Progenitor cell of endocrine pancreas (in vitro differentiated cells): ENCODE measurements around the gene SLC9A8. TPM values are rescaled to one million over a fixed set of nuclear protein-coding genes. Genes with fewer than 3 reads are reported as not detected.

ENCODE experiments used
- DNase-seq: peaks from one replicate; pipeline ENCODE4 v3.0.0; 2021; ENCODE audit warnings: low spot score; ENCODE audit not compliant: unreplicated experiment
- H3K27ac Mint-ChIP-seq: 2 replicates; pipeline ENCODE4 v1.8.0; 2021; ENCODE audit warnings: mild to moderate bottlenecking, moderate library complexity, mixed read lengths
- H3K27me3 Mint-ChIP-seq: 2 replicates; pipeline ENCODE4 v1.8.0; 2021; ENCODE audit warnings: mixed read lengths
- H3K36me3 Mint-ChIP-seq: 2 replicates; pipeline ENCODE4 v1.8.0; 2022; ENCODE audit warnings: mixed read lengths; ENCODE audit not compliant: insufficient read depth
- H3K4me1 Mint-ChIP-seq: 2 replicates; pipeline ENCODE4 v1.8.0; 2021; ENCODE audit warnings: low read depth, mixed read lengths
- H3K4me3 Mint-ChIP-seq: 2 replicates; pipeline ENCODE4 v1.8.0; 2021; ENCODE audit warnings: low read depth, mild to moderate bottlenecking, moderate library complexity, mixed read lengths
- H3K9me3 Mint-ChIP-seq: 2 replicates; pipeline ENCODE4 v1.8.0; 2021; ENCODE audit warnings: low read depth, mixed read lengths
- CTCF ChIP-seq: fragments of 200-600 bp; sonication (generic); IDR thresholded peaks from one replicate; pipeline ENCODE4 v1.5.0; 2021; ENCODE audit warnings: antibody characterized with exemption, mild to moderate bottlenecking; ENCODE audit not compliant: unreplicated experiment
- total RNA-seq: library from RNA; stranded (reverse); gene quantifications from 2 replicates; pipeline ENCODE4 v1.2.1, GENCODE V29; 2021

The SLC9A8 gene
- total RNA-seq, 1 donor from 2014 or later, result 11.4 TPM

DNA sequence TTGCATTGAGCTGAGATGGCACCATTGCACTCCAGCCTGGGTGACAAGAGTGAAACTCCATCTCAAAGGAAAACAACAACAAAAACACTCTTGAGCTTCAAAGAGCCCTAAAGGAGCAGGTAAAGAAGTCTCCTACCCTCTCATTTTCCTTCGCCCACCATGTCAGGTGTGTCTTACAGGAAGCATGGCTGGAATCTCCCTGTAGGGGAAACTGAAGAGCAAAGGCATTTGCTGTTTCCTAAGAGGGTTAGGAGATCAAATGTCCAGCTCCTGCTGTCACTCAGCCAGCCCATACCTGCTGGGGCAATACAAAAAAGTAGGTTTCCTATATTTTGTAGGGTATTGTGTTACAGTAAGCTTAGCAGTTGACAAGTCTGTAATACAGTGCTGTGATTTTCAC is 59.4 kb downstream of the SLC9A8 start:
- Mint-ChIP-seq H3K9me3 (no peaks in the 10 kb centered on the region), H3K27me3 (no peaks in the 10 kb centered on the region), H3K4me3 (no peak overlapping the region), H3K27ac (no peak overlapping the region), H3K4me1 (no peaks in the 10 kb centered on the region), H3K36me3 (peaks cover 5% of the 10 kb centered on the region)
- no peak for DNase-seq
- TF ChIP-seq CTCF, result no peak

GRCh38 chr20:49874696-49875095 is 62.1 kb downstream of the SLC9A8 start:
- no peaks in the 10 kb centered on the region for H3K9me3 Mint-ChIP-seq
- H3K27ac Mint-ChIP-seq, result peak overlapping the region; percentile 23
- no peak for DNase-seq
- no peak overlapping the region for H3K4me3 Mint-ChIP-seq
- H3K4me1 Mint-ChIP-seq, result peaks cover 2% of the 10 kb centered on the region
- peaks cover 4% of the 10 kb centered on the region for H3K36me3 Mint-ChIP-seq
- TF ChIP-seq CTCF, result no peak
- H3K27me3 Mint-ChIP-seq, result no peaks in the 10 kb centered on the region

DNA sequence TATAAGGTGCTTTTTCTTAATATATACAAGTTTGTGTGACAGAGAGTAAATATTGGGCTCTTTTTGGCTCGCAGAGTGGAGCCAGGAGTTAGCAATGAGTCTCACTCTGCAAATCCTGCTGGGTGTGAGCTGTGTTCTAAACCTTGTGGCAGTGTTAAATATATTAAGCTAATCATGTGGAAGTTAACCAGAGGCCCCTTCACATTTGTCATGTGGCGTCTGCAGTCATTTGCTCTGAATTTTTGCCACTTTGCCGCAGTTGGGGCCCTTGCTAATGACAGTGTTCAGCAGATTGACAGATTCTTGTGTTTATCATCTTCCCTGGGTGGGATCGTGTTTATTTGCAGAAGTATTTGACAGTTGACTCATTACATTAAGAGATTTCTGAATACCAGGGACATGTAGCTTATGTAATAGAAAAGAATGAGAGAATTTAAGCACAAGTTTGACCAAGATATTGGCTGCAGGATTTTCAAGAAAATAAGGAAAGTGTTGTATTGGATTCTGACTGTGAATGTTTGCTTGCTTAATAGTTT is 64.8 kb downstream of the SLC9A8 start:
- H3K27ac Mint-ChIP-seq, result no peak overlapping the region

GRCh38 chr20:49878977-49879376 is 66.3 kb downstream of the SLC9A8 start:
- no peaks in the 10 kb centered on the region for H3K9me3 Mint-ChIP-seq
- peaks cover 2% of the 10 kb centered on the region for H3K36me3 Mint-ChIP-seq
- TF ChIP-seq CTCF, result no peak
- DNase-seq, result no peak
- no peak overlapping the region for H3K27ac Mint-ChIP-seq
- H3K4me1 Mint-ChIP-seq, result peaks cover 2% of the 10 kb centered on the region
- no peaks in the 10 kb centered on the region for H3K27me3 Mint-ChIP-seq
- H3K4me3 Mint-ChIP-seq, result no peak overlapping the region

More for the DNA sequence above, 64.8 kb downstream of the SLC9A8 start:
- TF ChIP-seq CTCF, result no peak
- Mint-ChIP-seq H3K4me3 (no peak overlapping the region), H3K9me3 (no peaks in the 10 kb centered on the region), H3K36me3 (peaks cover 5% of the 10 kb centered on the region), H3K27me3 (no peaks in the 10 kb centered on the region), H3K4me1 (peaks cover 2% of the 10 kb centered on the region)
- no peak for DNase-seq

GRCh38 chr20:49880177-49880576 is 67.5 kb downstream of the SLC9A8 start:
- H3K27ac Mint-ChIP-seq, result no peak overlapping the region
- H3K4me3 Mint-ChIP-seq, result no peak overlapping the region
- DNase-seq, result no peak
- no peak for TF ChIP-seq CTCF
- peaks cover 2% of the 10 kb centered on the region for H3K36me3 Mint-ChIP-seq
- H3K9me3 Mint-ChIP-seq, result no peaks in the 10 kb centered on the region
- no peaks in the 10 kb centered on the region for H3K27me3 Mint-ChIP-seq
- peaks cover 2% of the 10 kb centered on the region for H3K4me1 Mint-ChIP-seq
